Keratinocyte (primary cell): ENCODE measurements around the gene ITGA2.

Source experiments
- EZH2 ChIP-seq: IDR thresholded peaks from one replicate; pipeline ENCODE4 v1.6.1; 2012; ENCODE audit warnings: inconsistent platforms, mild to moderate bottlenecking, low read length, moderate library complexity
- TF ChIP-seq, protein P1 (sequence below), 3 experiments: IDR thresholded peaks in 1 of 3; conservative IDR thresholded peaks in 1 of 3; optimal IDR thresholded peaks in 1 of 3; 2 replicates in 2 of 3; 3 replicates in 1 of 3; pipeline versions ENCODE3 to v1.5.1; 2011; ENCODE audit warnings: low read length in 3 of 3, mild to moderate bottlenecking in 3 of 3, moderate library complexity in 2 of 3, control low read depth in 1 of 3, inconsistent platforms in 1 of 3; ENCODE audit not compliant: insufficient read depth in 2 of 3; ENCODE audit errors: extremely low read depth in 1 of 3

DNA sequence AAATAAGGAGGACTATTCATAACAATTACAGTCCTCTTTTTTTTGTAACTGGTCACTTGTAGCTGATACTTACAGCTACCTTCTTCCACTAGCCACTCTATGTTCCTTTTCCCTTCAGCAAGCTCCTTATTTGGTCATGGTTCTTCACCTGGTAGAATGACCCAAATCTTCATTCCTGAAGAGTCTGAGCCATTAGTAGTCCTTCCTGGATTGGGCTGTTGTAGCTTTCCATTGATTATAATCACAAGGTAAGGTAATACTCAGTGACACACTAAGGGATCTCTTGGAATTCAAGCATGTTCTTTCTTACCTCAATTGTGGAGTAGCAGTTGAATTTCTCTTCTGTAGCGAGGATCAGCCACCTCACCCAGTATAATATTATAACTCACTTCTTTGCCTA, 25.5 kb upstream of the ITGA2 start:
- TF ChIP-seq, protein P1, sequence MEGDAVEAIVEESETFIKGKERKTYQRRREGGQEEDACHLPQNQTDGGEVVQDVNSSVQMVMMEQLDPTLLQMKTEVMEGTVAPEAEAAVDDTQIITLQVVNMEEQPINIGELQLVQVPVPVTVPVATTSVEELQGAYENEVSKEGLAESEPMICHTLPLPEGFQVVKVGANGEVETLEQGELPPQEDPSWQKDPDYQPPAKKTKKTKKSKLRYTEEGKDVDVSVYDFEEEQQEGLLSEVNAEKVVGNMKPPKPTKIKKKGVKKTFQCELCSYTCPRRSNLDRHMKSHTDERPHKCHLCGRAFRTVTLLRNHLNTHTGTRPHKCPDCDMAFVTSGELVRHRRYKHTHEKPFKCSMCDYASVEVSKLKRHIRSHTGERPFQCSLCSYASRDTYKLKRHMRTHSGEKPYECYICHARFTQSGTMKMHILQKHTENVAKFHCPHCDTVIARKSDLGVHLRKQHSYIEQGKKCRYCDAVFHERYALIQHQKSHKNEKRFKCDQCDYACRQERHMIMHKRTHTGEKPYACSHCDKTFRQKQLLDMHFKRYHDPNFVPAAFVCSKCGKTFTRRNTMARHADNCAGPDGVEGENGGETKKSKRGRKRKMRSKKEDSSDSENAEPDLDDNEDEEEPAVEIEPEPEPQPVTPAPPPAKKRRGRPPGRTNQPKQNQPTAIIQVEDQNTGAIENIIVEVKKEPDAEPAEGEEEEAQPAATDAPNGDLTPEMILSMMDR (optimal IDR thresholded peaks at IDR 0.05 in 1 of 3, IDR thresholded peaks at IDR 0.05 in 1 of 3, conservative IDR thresholded peaks at IDR 0.05 in 1 of 3; ENCODE audit: extremely low read depth in 1 of 3, insufficient read depth in 2 of 3, low read length in 3 of 3) = no peak
- TF ChIP-seq EZH2 = no peak
